WTC11 (cell line): ENCODE results near the gene ZFYVE28. TPM values are rescaled to one million over a fixed set of nuclear protein-coding genes. Genes with fewer than 3 reads are reported as not detected.

Experiments
- ATAC-seq: fragments of 200-7000 bp; cut with Tn5 transposase; 2 replicates; pipeline ENCODE4 v1.10.0; 2021; ENCODE audit warnings: mild to moderate bottlenecking, moderate library complexity
- CTCF ChIA-PET: fragments of 300-600 bp; sonication (Branson Sonifier 250); formaldehyde crosslinking; loops from one replicate; lab custom pipeline; 2021; ENCODE audit warnings: antibody characterized with exemption; lab: Charles Lee
- POLR2A ChIA-PET: fragments of 350-600 bp; sonication (Branson Sonifier 250); formaldehyde crosslinking; loops from one replicate; lab custom pipeline; 2021; ENCODE audit warnings: antibody characterized with exemption; lab: Charles Lee
- DNase-seq: peaks from one replicate; pipeline ENCODE4 v3.0.0; 2021; ENCODE audit warnings: low spot score
- H3K27ac Mint-ChIP-seq: 2 replicates; pipeline ENCODE4 v1.8.0; 2021; ENCODE audit warnings: mixed read lengths
- H3K27me3 Mint-ChIP-seq: 2 replicates; pipeline ENCODE4 v1.8.0; 2021; ENCODE audit warnings: low read depth, mild to moderate bottlenecking, moderate library complexity, mixed read lengths
- H3K36me3 Mint-ChIP-seq: 2 replicates; pipeline ENCODE4 v1.8.0; 2021; ENCODE audit warnings: mixed read lengths
- H3K4me1 Mint-ChIP-seq: 2 replicates; pipeline ENCODE4 v1.8.0; 2022; ENCODE audit warnings: mixed read lengths
- H3K4me3 Mint-ChIP-seq: 2 replicates; pipeline ENCODE4 v1.8.0; 2021; ENCODE audit warnings: mild to moderate bottlenecking, moderate library complexity, mixed read lengths
- H3K9me3 Mint-ChIP-seq: 2 replicates; pipeline ENCODE4 v1.8.0; 2021; ENCODE audit warnings: mixed read lengths
- ETV6 ChIP-seq: sonication (generic); formaldehyde crosslinking; IDR thresholded peaks from 2 replicates; pipeline ENCODE4 v1.8.1; 2022; ENCODE audit warnings: mild to moderate bottlenecking, missing genetic modification reagents
- FOXK1 ChIP-seq: sonication (generic); formaldehyde crosslinking; IDR thresholded peaks from 2 replicates; pipeline ENCODE4 v1.8.0; 2022; ENCODE audit warnings: mild to moderate bottlenecking, moderate library complexity, missing genetic modification reagents
- HMGA2 ChIP-seq: fragments of 250-450 bp; sonication (Bioruptor Pico); IDR thresholded peaks from 2 replicates; pipeline ENCODE4 v1.4.0; 2021; ENCODE audit warnings: mild to moderate bottlenecking, moderate library complexity
- IRF2 ChIP-seq: sonication (generic); formaldehyde crosslinking; IDR thresholded peaks from 2 replicates; pipeline ENCODE4 v1.8.0; 2022; ENCODE audit warnings: low read depth, missing genetic modification reagents, borderline replicate concordance
- NFATC4 ChIP-seq: fragments of 250-450 bp; sonication (Bioruptor Pico); IDR thresholded peaks from 2 replicates; pipeline ENCODE4 v1.9.0; 2021; ENCODE audit warnings: mild to moderate bottlenecking
- NFE2L1 ChIP-seq: sonication (generic); formaldehyde crosslinking; IDR thresholded peaks from 2 replicates; pipeline ENCODE4 v1.8.1; 2023; ENCODE audit warnings: missing genetic modification reagents
- NR1H2 ChIP-seq: sonication (generic); formaldehyde crosslinking; IDR thresholded peaks from 2 replicates; pipeline ENCODE4 v1.9.0; 2021; ENCODE audit warnings: mild to moderate bottlenecking, moderate library complexity, missing genetic modification reagents
- NR3C1 ChIP-seq: sonication (generic); formaldehyde crosslinking; conservative IDR thresholded peaks from 2 replicates; pipeline ENCODE4 v1.8.1; 2023; ENCODE audit warnings: low read depth, mild to moderate bottlenecking, missing genetic modification reagents
- PRRX2 ChIP-seq: fragments of 250-450 bp; sonication (Bioruptor Pico); IDR thresholded peaks from 2 replicates; pipeline ENCODE4 v1.8.0; 2021; ENCODE audit warnings: mild to moderate bottlenecking
- RORB ChIP-seq: fragments of 250-450 bp; sonication (Bioruptor Pico); IDR thresholded peaks from 2 replicates; pipeline ENCODE4 v1.9.0; 2021; ENCODE audit warnings: mild to moderate bottlenecking
- TEAD1 ChIP-seq: sonication (generic); formaldehyde crosslinking; IDR thresholded peaks from 2 replicates; pipeline ENCODE4 v1.8.0; 2022; ENCODE audit warnings: mild to moderate bottlenecking, missing genetic modification reagents
- TEAD4 ChIP-seq: sonication (generic); formaldehyde crosslinking; IDR thresholded peaks from 2 replicates; pipeline ENCODE4 v1.8.0; 2022; ENCODE audit warnings: mild to moderate bottlenecking, missing genetic modification reagents
- USF2 ChIP-seq: sonication (generic); formaldehyde crosslinking; IDR thresholded peaks from 2 replicates; pipeline ENCODE4 v1.8.1; 2023; ENCODE audit warnings: mild to moderate bottlenecking, missing genetic modification reagents, moderate library complexity
- ZMAT4 ChIP-seq: fragments of 250-450 bp; sonication (Bioruptor Pico); IDR thresholded peaks from 2 replicates; pipeline ENCODE4 v1.9.0; 2021; ENCODE audit warnings: mild to moderate bottlenecking
- ZNF121 ChIP-seq: sonication (generic); formaldehyde crosslinking; IDR thresholded peaks from 2 replicates; pipeline ENCODE4 v1.8.0; 2023; ENCODE audit warnings: missing genetic modification reagents
- ZNF671 ChIP-seq: fragments of 250-450 bp; sonication (Bioruptor Pico); IDR thresholded peaks from 2 replicates; pipeline ENCODE4 v1.8.0; 2021; ENCODE audit warnings: mild to moderate bottlenecking
- total RNA-seq: library from RNA; stranded (reverse); gene quantifications from 3 replicates; pipeline ENCODE4 v1.2.3, GENCODE V29; 2021
- TF ChIP-seq, protein P1 (sequence below): sonication (generic); formaldehyde crosslinking; IDR thresholded peaks from 2 replicates; pipeline ENCODE4 v1.8.1; 2023; ENCODE audit warnings: mild to moderate bottlenecking, moderate library complexity, missing genetic modification reagents
- TF ChIP-seq, protein P2 (sequence below): fragments of 250-450 bp; sonication (Bioruptor Pico); IDR thresholded peaks from 2 replicates; pipeline ENCODE4 v1.8.0; 2021; ENCODE audit warnings: mild to moderate bottlenecking
- TF ChIP-seq, protein P3 (sequence below): sonication (generic); formaldehyde crosslinking; conservative IDR thresholded peaks from 2 replicates; pipeline ENCODE4 v1.8.1; 2022; ENCODE audit warnings: mild to moderate bottlenecking, missing genetic modification reagents
- TF ChIP-seq, protein P4 (sequence below): fragments of 250-450 bp; sonication (Bioruptor Pico); IDR thresholded peaks from 2 replicates; pipeline ENCODE4 v1.9.0; 2021; ENCODE audit warnings: mild to moderate bottlenecking

The ZFYVE28 gene
- total RNA-seq, 1 experiment from 2014 or later: 7.8 TPM

DNA sequence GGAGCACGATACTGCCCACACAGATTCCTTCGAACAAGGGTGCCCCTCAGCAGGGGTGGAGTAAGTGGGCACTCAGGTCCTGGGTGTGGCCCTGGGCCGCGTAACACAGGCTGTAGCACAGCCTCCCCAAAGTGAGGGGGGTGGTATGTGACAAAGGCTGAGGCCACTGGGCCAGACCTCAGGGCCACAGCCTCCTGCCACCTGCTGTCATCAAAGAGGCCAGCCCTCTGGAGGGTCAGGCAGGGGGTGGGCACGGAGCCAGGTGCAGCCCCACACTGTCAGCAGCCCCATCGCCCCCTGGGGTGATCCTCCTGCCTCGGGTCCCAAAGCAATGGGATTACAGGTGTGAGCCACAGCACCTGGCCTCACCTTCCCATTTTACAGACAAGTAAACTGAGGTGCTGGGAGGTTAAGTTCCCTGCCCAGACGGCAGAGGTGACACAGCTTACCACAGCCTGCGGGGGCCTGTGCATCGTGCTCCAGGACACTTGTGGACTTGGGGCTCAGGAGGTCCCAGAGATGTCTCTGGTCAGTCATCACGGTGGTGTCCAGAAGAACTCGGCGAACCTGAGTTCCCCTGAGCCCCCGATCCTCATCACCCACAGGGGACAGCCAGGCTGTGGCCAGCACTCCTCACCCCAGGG lies 129.0 kb downstream of the ZFYVE28 start:
- DNase-seq (no peak), ATAC-seq (no peak)
- peaks cover 6% of the 10 kb centered on the region for H3K9me3 Mint-ChIP-seq
- no peak overlapping the region for H3K27ac Mint-ChIP-seq
- H3K4me3 Mint-ChIP-seq: no peak overlapping the region
- H3K27me3 Mint-ChIP-seq: no peaks in the 10 kb centered on the region
- CTCF ChIA-PET: interaction anchor here (2.2 kb wide), 1 partner anchor 69 kb away, joined by 8 read pairs; no protein-coding TSS in a partner anchor
- TF ChIP-seq NR1H2 (CRISPR knock-in tag) (no peak), TEAD4 (CRISPR knock-in tag) (no peak), NR3C1 (CRISPR knock-in tag) (no peak), ZNF671 (no peak), HMGA2 (CRISPR knock-in tag) (no peak), RORB (CRISPR knock-in tag) (no peak), NFE2L1 (CRISPR knock-in tag) (no peak), PRRX2 (CRISPR knock-in tag) (no peak), ZMAT4 (CRISPR knock-in tag) (no peak), ZNF121 (CRISPR knock-in tag) (no peak), NFATC4 (no peak)
- TF ChIP-seq, protein P1, sequence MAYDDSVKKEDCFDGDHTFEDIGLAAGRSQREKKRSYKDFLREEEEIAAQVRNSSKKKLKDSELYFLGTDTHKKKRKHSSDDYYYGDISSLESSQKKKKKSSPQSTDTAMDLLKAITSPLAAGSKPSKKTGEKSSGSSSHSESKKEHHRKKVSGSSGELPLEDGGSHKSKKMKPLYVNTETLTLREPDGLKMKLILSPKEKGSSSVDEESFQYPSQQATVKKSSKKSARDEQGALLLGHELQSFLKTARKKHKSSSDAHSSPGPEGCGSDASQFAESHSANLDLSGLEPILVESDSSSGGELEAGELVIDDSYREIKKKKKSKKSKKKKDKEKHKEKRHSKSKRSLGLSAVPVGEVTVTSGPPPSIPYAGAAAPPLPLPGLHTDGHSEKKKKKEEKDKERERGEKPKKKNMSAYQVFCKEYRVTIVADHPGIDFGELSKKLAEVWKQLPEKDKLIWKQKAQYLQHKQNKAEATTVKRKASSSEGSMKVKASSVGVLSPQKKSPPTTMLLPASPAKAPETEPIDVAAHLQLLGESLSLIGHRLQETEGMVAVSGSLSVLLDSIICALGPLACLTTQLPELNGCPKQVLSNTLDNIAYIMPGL (CRISPR knock-in tag): no peak
- TF ChIP-seq, protein P2, sequence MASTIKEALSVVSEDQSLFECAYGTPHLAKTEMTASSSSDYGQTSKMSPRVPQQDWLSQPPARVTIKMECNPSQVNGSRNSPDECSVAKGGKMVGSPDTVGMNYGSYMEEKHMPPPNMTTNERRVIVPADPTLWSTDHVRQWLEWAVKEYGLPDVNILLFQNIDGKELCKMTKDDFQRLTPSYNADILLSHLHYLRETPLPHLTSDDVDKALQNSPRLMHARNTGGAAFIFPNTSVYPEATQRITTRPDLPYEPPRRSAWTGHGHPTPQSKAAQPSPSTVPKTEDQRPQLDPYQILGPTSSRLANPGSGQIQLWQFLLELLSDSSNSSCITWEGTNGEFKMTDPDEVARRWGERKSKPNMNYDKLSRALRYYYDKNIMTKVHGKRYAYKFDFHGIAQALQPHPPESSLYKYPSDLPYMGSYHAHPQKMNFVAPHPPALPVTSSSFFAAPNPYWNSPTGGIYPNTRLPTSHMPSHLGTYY (CRISPR knock-in tag): no peak
- TF ChIP-seq, protein P3, sequence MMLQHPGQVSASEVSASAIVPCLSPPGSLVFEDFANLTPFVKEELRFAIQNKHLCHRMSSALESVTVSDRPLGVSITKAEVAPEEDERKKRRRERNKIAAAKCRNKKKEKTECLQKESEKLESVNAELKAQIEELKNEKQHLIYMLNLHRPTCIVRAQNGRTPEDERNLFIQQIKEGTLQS: no peak
- TF ChIP-seq, protein P4, sequence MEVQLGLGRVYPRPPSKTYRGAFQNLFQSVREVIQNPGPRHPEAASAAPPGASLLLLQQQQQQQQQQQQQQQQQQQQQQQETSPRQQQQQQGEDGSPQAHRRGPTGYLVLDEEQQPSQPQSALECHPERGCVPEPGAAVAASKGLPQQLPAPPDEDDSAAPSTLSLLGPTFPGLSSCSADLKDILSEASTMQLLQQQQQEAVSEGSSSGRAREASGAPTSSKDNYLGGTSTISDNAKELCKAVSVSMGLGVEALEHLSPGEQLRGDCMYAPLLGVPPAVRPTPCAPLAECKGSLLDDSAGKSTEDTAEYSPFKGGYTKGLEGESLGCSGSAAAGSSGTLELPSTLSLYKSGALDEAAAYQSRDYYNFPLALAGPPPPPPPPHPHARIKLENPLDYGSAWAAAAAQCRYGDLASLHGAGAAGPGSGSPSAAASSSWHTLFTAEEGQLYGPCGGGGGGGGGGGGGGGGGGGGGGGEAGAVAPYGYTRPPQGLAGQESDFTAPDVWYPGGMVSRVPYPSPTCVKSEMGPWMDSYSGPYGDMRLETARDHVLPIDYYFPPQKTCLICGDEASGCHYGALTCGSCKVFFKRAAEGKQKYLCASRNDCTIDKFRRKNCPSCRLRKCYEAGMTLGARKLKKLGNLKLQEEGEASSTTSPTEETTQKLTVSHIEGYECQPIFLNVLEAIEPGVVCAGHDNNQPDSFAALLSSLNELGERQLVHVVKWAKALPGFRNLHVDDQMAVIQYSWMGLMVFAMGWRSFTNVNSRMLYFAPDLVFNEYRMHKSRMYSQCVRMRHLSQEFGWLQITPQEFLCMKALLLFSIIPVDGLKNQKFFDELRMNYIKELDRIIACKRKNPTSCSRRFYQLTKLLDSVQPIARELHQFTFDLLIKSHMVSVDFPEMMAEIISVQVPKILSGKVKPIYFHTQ (CRISPR knock-in tag): no peak
- H3K36me3 Mint-ChIP-seq: peaks cover 2% of the 10 kb centered on the region; the same call in 1 of the 2 replicates
- POLR2A ChIA-PET: no interaction called here
- no peaks in the 10 kb centered on the region; the same call in 1 of the 2 replicates for H3K4me1 Mint-ChIP-seq

GRCh38 chr4:2288051-2288541 lies 130.3 kb downstream of the ZFYVE28 start:
- H3K9me3 Mint-ChIP-seq: no peaks in the 10 kb centered on the region
- DNase-seq (no peak), ATAC-seq (no peak)
- no peak overlapping the region for H3K27ac Mint-ChIP-seq
- POLR2A ChIA-PET: no interaction called here
- TF ChIP-seq ETV6 (CRISPR knock-in tag): no peak
- no peak for TF ChIP-seq NR3C1 (CRISPR knock-in tag)
- no peaks in the 10 kb centered on the region; the same call in 1 of the 2 replicates for H3K4me1 Mint-ChIP-seq
- H3K4me3 Mint-ChIP-seq: no peak overlapping the region
- no peaks in the 10 kb centered on the region for H3K27me3 Mint-ChIP-seq
- H3K36me3 Mint-ChIP-seq: no peaks in the 10 kb centered on the region
- CTCF ChIA-PET: interaction anchor here (2.4 kb wide), 1 partner anchor 19 kb away, joined by 6 read pairs; no protein-coding TSS in a partner anchor

- H3K27ac Mint-ChIP-seq: no peak overlapping the region
- ChIA-PET CTCF (interaction anchor here (2.4 kb wide), 1 partner anchor 18 kb away, joined by 6 read pairs; no protein-coding TSS in a partner anchor), POLR2A (no interaction called here)
- no peaks in the 10 kb centered on the region for H3K36me3 Mint-ChIP-seq
- H3K27me3 Mint-ChIP-seq: no peaks in the 10 kb centered on the region
- H3K4me3 Mint-ChIP-seq: no peak overlapping the region
- TF ChIP-seq FOXK1 (CRISPR knock-in tag) (no peak), TEAD1 (CRISPR knock-in tag) (no peak), USF2 (no peak), IRF2 (CRISPR knock-in tag) (no peak)
- TF ChIP-seq, all 79 proteins: peak for 0
- Mint-ChIP-seq H3K9me3 (no peaks in the 10 kb centered on the region), H3K4me1 (no peaks in the 10 kb centered on the region; the same call in 1 of the 2 replicates)
- no peak for DNase-seq
- no peak for ATAC-seq
Measured at GRCh38 chr4:2287594-2287915, 130.9 kb downstream of the ZFYVE28 start.
